AG04450 (cell line): ENCODE data around the gene FAM187B. TPM values are rescaled to one million over a fixed set of nuclear protein-coding genes. Genes with fewer than 3 reads are reported as not detected.

ENCODE experiments used
- CTCF ChIA-PET: fragments of 300-600, 350-600 bp; formaldehyde crosslinking; extraction: SDS; loops from one replicate; lab custom pipeline; 2022; ENCODE audit warnings: antibody characterized with exemption, inconsistent platforms; lab: Charles Lee
- POLR2A ChIA-PET: fragments of 350-600 bp; formaldehyde crosslinking; extraction: SDS; loops from one replicate; lab custom pipeline; 2021; ENCODE audit warnings: antibody characterized with exemption, inconsistent platforms; lab: Yijun Ruan, JAX
- DNase-seq: peaks from one replicate; pipeline ENCODE4 v3.0.0-alpha.2; 2011; ENCODE audit warnings: low read depth, low spot score
- H3K27ac ChIP-seq: one replicate; pipeline ENCODE4 v1.5.1; 2012; ENCODE audit warnings: low read depth, low read length, control low read depth
- H3K27me3 ChIP-seq: one replicate; pipeline ENCODE4 v1.6.0; 2012; ENCODE audit warnings: low read length; ENCODE audit not compliant: control insufficient read depth, insufficient read depth
- H3K4me3 ChIP-seq: 2 replicates; pipeline ENCODE4 v1.5.1; 2011; ENCODE audit warnings: mild to moderate bottlenecking, low read depth, low read length, control low read depth
- H3K9me3 ChIP-seq: 2 replicates; pipeline ENCODE4 v1.5.1; 2012; ENCODE audit warnings: low read length; ENCODE audit not compliant: control insufficient read depth, insufficient read depth
- polyA minus RNA-seq: library from RNA; depleted of rRNA, polyadenylated mRNA; stranded (reverse); fragments of >200 nt; gene quantifications from 2 replicates; pipeline ENCODE4 v1.2.3, GENCODE V29; 2011; rRNA and poly(A)+ RNA removed
- polyA plus RNA-seq: library from polyadenylated mRNA; depleted of rRNA; stranded (reverse); fragments of >200 nt; gene quantifications from 2 replicates; pipeline ENCODE4 v1.2.3, GENCODE V29; 2011; rRNA removed
- TF ChIP-seq, protein P1 (sequence below): IDR thresholded peaks from 2 replicates; pipeline ENCODE4 v1.5.1; 2011; ENCODE audit warnings: low read depth, low read length, control low read depth, inconsistent platforms

FAM187B gene
- polyA plus RNA-seq (not detected in 2 replicates), polyA minus RNA-seq (not detected in 2 replicates)

DNA sequence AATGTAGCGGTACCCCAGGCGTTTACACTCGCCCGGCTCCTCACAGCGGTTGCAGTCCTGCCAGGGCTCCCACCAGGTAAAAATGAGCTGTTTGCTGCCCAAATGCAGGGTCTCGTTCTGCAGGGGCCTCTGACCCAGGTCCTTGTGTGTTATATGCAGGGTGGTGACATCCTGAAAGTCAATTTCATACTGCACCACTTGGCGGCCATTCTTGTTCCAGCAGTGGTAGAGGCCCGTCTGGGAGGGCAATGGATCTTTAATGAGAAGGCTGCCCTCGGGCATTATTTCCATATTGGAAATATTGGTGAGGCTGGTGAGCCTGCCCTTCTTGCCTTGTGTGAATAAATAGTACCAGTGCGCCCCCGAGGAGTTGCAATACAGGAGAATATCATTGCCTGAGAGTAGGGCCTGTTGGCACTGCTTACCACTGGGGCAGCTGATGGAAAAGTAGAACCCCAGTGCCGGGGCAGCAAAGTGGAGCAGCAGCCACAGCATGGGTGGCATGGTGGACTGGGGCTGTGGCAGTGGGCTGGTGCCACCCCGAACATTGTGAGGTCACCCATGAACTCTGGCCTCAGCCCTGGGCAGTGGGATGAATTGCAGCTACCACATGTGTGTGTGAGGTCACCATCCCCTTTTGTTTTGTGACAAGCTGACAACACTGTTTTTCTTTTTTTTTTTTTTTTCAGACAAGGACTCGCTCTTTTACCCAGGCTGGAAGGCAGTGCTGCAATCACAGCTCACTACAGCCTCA lies at the start of gene FAM187B:
Gene FAM187B (minus strand): TSS at position 563 of the 754 bp plus-strand sequence. CDS start 59 bp downstream, at position 504.
- no peak for DNase-seq
- peaks cover 10% of the 10 kb centered on the region for H3K27me3 ChIP-seq
- ChIA-PET CTCF (no interaction called here), POLR2A (no interaction called here)
- TF ChIP-seq, protein P1, sequence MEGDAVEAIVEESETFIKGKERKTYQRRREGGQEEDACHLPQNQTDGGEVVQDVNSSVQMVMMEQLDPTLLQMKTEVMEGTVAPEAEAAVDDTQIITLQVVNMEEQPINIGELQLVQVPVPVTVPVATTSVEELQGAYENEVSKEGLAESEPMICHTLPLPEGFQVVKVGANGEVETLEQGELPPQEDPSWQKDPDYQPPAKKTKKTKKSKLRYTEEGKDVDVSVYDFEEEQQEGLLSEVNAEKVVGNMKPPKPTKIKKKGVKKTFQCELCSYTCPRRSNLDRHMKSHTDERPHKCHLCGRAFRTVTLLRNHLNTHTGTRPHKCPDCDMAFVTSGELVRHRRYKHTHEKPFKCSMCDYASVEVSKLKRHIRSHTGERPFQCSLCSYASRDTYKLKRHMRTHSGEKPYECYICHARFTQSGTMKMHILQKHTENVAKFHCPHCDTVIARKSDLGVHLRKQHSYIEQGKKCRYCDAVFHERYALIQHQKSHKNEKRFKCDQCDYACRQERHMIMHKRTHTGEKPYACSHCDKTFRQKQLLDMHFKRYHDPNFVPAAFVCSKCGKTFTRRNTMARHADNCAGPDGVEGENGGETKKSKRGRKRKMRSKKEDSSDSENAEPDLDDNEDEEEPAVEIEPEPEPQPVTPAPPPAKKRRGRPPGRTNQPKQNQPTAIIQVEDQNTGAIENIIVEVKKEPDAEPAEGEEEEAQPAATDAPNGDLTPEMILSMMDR: no peak
- H3K9me3 ChIP-seq: no peaks in the 10 kb centered on the region; the same call in 1 of the 2 replicates
- no peak within 1 kb of the TSS for H3K27ac ChIP-seq
- H3K4me3 ChIP-seq: no peak within 1 kb of the TSS

DNA sequence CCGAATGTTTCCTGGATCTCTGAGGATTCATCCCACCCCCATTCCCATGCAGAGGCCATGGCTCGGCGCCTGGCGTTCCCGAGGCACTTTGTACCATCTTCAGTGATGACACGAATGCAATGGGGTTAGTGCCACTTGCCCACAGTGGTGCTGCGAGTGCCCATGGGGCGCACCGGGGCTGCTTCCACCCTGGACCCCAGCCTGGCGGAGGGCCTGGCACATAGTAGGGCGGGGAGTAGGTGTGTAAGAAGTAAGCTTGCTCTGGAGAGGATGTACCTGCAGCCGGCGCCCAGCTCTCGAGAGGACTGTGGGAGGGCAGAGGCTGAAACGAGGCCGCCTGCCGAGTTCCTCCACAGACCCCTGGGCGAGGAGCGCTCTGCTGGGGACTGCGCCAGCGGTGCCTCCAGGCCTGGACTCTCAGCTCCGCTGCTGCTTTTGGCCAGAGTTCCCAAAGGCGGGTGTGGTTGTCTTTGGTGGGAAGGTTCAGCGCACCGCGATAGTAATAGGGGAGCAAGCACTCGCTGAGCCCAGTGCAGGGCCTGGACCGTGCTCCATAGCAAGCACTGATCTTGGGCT lies 48.3 kb upstream of the FAM187B start:
- DNase-seq: no peak
- CTCF ChIA-PET: no interaction called here
- Histone ChIP-seq H3K4me3 (no peak overlapping the region), H3K27me3 (peaks cover 3% of the 10 kb centered on the region), H3K9me3 (no peaks in the 10 kb centered on the region), H3K27ac (no peak overlapping the region)
- POLR2A ChIA-PET: no interaction called here
- TF ChIP-seq, protein P1: no peak

DNA sequence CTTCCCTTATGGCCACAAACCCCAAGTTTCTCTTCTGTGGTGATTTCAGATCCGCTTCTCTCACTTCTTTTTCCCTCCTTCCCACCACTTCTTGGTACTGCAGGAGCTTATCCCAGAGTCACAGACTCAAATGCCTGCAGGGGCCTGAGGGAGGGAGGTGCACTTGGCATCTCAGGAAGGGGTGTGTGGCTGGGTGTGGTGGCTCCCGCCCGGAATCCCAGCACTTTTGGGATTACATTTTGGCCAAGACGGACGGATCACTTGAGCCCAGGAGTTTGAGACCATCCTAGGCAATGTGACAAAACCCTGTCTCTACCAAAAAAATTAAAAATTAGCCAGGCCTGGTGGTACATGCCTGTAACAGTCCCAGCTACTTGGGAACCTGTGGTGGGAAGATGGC lies 45.8 kb upstream of the FAM187B start:
- H3K27ac ChIP-seq: no peak overlapping the region
- no peaks in the 10 kb centered on the region for H3K27me3 ChIP-seq
- TF ChIP-seq, protein P1: no peak
- ChIA-PET CTCF (no interaction called here), POLR2A (no interaction called here)
- no peak overlapping the region for H3K4me3 ChIP-seq
- H3K9me3 ChIP-seq: no peaks in the 10 kb centered on the region
- DNase-seq: no peak

DNA sequence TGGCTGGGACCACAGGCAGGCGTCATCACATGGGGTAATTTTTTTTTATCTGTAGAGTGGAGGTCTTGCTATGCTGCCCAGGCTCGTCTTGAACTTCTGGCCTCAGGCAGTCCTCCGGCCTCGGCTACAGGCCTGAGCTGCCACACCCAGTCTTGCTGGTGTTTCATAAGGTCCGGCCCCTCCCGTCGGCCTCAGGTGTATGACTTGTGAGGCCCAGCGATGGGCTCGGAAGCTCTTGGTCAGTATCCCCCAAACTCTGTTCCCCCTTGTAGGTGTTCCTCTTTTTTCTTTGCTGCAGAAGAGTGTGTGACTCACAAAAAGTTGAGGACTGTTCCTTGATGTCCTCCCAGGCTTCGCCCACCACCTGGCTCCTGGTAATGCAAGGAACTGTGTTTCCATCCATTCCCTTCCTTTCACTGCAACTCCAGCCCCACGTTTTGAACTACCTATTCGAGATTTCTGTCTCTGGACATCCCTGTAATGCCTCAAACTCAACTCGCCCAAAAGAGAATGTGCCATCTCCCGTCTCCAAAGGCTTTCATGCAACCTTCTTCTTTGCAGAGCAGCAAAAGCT lies 45.2 kb upstream of the FAM187B start:
- no peak for DNase-seq
- H3K9me3 ChIP-seq: no peaks in the 10 kb centered on the region
- TF ChIP-seq, protein P1: no peak
- CTCF ChIA-PET: no interaction called here
- H3K4me3 ChIP-seq: no peak overlapping the region
- POLR2A ChIA-PET: no interaction called here
- no peaks in the 10 kb centered on the region for H3K27me3 ChIP-seq
- no peak overlapping the region for H3K27ac ChIP-seq
